ENCODE data around the gene LRRTM3.

DNA sequence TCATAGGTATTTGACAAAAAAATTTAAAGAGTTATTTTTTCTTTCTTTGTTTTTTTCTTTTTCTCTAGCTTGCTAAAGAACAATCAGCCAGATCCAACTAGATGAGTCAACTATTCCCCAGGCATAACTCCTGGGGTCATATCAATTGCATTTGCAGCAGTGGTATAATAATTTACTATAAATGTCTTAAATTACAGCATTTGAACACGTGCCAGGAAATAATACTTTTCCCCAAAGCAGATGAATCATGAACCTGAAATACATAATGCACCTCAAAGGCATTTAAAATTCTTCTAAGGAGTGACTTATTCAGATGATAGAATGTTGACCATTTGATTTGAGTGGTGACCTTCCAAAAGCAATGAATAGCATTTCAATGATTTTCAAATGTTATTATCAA lies 190.1 kb downstream of the LRRTM3 start:
- no peak for TF ChIP-seq YY1 (IDR thresholded peaks at IDR 0.05; ENCODE audit: insufficient read depth, insufficient read length)
- TF ChIP-seq SUZ12 (IDR thresholded peaks at IDR 0.05; ENCODE audit: extremely low read depth, insufficient read depth, insufficient read length): no peak
